GM21447 (cell line): ENCODE results near the gene APEH.

ENCODE experiments used
- ATAC-seq: cut with Tn5 transposase; IDR thresholded peaks from one replicate; pipeline ENCODE4 v1.9.1; 2021; ENCODE audit not compliant: unreplicated experiment

APEH gene

DNA sequence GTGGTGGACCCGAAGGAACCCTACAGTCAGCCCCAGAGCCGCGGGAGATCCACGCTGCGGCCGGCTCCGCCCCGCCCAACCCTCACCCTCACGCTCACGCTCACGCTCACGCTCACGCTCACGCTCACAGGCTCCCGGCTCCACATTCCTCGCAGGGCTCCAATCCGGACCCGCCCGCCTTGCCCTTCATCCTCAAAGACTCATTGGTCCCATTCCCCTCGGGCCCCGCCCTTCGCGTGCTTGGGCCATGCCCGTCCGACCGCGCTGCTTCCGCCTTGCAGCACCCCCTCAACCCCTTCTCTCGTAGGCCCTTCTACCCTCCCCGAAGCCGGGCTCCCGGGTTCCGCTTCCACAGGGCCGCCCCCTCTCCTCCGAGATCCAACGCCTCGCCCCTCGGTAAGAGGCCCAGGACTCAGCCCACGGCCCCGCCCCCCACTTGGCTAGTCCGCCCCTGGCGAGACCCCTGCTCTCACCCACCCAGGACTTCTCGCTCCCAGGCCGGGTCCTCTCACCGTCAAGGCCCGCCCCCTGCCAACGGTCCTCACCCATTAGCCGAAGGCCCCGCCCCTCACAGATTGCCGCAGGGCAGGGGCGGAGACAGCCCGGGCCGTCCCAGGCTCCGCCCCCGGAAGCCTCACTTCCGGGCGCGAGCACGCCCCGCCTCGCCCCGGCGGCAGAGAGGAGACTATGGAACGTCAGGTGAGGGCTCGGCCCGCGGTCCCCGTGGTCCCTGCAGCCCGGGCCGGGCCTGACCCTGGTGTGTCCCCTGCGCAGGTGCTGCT, at the start of gene APEH:
APEH (plus strand) TSS at position 637 of the 782 bp plus-strand sequence; CDS start at position 688, 51 bp downstream.
- ATAC-seq, result peak; percentile 82

DNA sequence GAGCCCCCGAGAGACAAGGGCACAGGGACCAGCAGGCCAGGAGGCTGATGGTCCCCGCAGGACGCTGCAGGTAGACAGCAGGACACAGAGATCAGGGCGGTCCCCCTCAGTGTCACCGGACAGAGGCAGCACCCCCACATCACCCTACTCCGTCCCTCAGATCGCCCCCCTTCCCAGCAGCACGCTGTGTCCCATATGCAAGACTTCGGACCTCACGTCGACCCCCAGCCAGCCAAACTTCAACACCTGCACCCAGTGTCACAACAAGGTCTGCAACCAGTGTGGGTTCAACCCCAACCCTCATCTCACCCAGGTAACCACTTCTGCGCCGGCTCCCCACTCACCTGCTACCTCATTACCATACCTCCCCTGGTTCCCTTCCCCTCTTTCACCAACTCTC, 49.1 kb upstream of the APEH start:
- ATAC-seq, result no peak

DNA sequence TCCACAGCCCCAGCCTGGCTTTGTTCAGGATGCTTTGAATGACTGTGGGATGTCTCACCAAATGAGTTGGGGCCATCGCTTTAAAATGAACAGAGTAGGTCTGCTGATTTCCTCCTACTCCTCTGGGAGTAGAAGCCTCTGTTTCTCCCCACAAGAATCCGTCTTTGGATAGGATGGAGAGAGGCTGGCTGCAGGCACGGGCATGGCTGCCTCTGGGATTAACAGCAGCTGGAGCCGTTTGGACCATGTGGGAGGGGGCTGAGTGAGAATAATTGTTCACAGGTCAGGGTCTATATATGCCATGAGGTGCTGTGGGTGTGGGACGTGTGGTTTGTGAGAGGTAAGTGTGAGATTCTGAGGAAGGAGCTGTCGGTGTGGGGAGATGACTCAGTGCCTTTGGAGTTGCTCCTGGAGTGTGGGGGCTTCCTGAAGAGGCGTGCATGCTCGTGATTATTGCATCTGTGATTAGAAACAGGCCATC, 48.0 kb upstream of the APEH start:
- no peak for ATAC-seq

DNA sequence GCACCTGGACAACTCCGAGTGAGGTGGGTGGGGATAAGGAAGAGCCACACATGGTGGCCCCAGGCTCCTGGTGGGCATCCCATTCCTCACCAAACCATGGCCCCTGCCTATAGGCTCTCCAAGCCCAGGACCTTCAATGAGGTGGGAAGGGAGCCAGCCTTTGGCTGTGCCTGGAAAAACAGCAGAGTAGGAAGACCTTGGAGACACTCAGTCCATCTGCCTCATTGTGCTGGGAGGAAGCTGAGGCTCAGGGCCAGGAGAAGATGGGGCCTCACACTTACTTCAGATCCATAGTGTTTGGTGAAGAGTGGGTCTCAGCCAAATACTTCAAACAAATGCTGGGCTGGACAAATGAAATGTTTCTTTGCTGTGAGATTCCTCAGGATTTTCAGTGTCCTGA, 47.4 kb upstream of the APEH start:
- no peak for ATAC-seq

DNA sequence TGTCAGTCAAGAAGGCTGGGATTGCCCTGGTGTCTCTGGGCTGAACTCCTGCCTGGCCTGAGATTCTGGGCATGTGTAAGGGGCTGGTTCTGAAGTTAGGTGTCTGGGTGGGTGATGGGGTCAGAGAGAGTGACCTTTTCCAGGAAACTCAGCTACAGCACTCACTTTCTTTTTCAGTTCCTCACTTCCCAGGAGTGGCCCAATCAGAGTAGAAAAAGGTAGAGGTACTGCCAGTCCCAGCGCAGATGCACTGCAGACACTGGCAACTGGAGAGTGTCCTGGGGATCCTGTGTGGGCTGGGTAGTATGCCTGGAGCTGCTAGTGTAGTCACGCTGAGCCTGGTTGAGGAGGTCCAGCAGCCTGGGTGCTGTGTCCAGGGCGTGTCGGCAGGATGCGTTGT, 46.5 kb upstream of the APEH start:
- no peak for ATAC-seq

DNA sequence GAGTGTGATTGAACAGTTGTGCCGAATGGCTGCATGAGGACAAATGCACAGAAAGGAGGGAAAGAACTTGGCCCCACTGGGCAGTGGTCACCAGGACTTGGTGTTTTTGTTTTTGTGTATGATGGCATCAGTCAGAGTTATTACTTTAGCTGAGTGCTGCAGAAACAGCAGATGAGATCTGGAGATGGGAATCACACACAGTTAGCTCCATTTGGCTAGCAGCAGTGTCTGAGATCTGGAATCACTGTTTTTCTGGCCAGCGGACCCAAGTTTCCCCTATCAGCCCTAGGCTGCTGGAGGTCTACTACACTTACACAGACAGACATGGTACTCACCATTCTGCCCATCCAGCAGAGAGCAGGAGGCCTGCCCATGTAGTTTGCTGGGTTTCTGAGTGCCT, 45.9 kb upstream of the APEH start:
- ATAC-seq, result no peak

DNA sequence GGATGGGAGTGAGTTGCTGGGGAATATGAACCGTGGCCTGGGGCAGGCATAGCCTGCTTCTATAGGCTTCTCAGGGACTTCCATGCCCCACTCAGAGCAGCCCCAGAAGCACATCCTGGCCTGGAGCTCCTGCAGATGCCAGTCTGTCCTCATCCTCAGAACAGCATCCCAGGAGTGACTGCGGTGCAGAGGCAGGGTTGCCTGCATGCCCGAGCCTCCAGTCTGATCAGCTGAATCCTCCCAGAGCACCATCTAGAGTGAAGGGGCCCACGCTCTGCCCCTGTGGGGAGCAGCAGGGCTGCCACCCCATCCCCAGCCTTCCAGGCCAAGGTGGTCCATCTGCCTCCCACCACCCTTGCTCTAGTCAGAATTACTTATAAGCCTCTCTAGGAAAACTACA, 44.7 kb upstream of the APEH start:
- no peak for ATAC-seq

DNA sequence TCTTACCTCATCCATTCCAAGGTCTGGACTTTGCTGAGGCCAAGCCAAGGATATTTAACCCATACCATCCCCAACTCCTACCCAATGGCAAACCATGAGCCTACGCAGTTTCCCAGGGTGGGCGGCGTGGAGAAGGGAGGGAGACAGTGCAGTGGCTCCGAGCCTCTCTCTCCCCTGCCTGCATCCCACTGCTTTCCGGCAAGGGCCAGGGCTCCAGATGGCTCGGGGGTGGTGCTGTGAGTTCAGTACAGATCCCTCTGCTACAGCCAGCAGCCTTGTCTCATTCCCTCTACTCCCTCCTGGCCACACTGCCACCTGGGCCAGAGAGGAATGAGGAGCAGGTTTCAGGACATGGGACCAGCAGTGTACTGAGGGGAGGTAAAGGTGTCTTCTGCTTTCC, 44.3 kb upstream of the APEH start:
- no peak for ATAC-seq

DNA sequence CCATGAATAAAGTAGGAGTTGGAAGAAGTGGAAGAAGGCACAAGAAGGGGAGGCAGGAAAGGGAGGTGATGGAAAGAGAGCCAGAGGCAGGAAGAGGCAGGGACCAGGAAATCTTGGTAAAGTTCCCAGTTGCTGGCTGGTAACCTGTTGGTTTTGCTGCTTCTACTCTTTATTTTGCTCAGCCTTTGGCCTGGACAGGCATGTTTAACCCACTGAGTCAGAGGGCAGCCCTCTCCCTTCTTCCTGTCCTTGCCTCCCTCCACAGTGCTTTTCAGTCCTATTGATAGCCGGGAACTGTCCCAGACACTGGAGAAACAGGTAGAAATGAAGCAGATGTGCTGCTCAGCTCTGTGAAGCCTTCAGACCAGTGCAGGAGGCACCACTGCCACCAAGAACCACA, 43.4 kb upstream of the APEH start:
- ATAC-seq, result no peak

DNA sequence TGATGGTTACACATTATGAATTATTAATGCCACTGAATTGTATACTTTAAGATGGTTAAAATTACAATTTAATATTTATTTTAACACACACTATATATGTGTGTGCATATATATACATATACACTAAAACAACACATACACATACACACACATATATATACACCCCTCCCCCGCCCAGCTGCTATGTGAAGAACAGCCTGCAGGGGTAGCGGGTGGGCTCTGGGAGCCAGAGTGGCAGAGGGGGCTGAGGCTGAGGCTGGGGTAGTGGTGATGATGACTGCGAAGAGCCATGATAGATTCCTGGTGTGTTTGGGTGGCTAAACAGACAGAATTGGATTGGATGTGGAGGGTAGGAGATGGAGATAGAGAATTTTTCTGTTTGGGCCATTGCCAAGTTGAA, 39.4 kb upstream of the APEH start:
- ATAC-seq, result no peak

DNA sequence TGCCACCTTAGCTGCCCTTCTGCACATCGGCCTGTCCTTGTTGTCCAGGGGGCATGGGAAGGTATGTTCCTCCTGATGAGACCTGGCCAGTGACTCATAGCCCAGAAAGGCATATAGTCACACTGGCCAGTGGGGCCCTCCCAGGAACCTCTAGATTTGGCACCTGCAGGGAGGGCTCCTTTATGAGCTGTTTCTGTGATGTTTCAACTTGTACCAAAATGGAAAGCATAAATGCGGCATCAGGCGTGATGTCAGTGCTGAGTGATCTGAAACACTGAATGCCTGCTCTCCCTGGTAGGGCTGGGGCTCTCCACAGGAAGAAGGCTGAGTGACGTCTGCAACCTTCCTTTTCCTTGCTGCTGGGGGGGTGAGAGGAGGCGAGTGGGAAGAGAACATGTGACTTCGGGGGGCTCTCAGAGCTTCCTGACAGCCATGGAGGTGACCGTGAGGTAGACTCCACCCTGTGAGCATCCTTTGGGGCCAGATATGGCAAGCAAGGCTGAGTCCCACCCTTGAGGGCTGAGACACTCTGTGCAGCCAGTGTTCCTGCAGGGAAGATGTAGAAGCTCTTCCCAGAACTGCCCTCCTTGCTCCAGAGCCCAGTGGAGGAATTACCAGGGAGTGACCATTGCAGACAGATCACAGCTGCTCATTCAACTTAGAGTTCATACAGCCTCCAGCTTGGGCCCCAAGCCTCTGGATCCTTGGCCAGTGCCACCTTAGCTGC, 37.1 kb upstream of the APEH start:
- ATAC-seq, result no peak

DNA sequence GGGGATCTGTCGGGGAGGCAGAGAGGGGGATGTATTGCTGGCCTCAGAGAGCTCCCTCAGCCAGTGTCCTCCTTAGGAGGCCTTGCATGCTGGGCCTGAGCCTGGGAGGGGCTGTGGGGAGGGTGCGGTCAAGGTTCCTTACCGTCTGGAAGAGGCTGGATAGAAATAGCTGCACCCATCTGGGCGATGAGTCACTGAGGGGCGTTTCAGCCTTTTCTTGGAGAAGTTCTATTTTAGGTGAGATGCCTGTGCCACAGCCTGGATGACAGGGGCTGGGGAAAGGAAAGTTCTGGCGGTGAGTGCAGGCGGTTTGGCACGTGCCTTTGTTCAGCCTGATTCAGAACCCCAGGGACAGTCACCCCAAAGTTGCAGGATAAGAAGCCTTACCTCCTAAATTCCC, 35.7 kb upstream of the APEH start:
- ATAC-seq, result no peak

DNA sequence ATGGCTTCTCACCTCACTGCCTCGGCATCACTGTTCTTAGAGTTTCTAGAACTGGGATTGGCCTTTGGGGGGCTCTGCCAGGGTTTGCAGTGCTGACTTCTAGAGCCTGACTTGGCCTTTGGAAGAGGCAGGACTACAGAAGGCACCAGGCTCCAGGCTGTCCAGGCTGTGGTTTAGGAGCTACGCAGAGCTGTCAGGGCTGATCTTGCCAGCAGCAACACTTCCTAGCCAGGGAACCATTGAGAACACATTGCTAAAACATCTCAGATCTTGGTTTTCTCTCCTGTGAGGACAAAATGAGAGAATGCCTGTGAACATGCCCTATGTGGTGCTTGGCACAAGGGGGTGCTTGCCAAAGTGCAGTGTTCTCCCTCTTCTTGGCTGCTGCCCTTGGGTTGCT, 34.6 kb upstream of the APEH start:
- no peak for ATAC-seq

DNA sequence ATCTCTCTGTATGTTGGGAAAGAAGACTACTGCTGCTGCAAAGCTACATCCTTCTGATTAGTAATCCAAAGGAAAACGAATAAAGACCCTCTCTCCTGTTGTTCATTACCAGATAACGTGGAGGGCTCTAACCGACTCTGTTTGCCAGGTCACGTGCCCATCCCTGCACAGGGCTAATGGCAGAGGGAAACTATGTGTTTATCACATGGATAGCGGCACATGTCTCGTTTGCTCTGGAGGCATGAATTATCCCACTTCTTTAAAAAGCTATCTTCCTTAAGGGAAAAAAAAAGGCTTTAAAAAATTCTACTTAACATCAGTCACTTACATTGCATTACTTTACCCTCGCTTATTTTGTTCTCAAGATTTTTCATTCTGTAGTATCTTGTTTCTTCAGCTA, 32.9 kb upstream of the APEH start:
- no peak for ATAC-seq

DNA sequence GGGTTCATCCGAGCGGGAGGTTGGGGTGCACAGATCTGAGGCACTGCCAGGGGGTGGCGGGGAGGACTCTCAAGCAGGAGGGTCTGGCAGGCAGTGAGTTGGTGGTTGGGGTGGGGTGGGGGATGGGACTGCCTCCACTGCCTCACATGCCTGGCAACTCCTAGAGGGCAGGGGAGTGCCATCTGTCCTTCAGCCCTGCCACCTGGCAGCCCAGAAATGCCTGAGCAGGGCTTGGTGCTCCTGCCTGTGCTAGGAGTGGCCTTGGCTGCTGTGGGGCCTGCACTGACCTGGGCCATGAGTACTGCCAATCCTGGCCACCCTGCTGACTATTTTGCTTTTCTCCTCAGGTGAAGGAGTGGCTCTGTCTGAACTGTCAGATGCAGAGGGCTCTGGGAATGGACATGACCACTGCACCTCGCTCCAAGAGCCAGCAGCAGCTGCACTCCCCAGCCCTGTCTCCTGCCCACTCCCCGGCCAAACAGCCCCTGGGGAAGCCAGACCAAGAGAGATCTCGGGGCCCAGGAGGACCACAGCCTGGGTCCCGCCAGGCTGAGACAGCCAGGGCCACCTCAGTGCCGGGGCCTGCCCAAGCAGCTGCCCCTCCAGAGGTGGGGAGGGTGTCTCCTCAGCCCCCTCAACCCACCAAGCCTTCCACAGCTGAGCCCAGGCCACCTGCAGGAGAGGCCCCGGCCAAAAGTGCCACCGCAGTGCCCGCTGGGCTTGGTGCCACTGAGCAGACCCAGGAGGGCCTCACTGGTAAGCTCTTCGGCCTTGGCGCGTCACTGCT, 32.0 kb upstream of the APEH start:
- ATAC-seq, result no peak

DNA sequence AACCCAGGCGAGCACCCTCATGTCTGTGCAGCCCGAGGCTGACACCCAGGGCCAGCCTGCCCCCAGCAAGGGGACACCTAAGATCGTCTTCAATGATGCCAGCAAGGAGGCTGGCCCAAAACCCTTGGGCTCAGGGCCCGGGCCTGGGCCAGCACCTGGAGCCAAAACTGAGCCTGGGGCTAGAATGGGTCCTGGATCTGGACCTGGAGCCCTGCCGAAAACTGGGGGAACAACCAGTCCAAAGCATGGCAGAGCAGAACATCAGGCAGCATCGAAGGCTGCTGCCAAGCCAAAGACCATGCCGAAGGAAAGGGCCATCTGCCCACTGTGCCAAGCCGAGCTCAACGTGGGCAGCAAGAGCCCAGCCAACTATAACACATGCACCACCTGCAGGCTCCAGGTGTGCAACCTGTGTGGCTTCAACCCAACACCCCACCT, 31.4 kb upstream of the APEH start:
- no peak for ATAC-seq

DNA sequence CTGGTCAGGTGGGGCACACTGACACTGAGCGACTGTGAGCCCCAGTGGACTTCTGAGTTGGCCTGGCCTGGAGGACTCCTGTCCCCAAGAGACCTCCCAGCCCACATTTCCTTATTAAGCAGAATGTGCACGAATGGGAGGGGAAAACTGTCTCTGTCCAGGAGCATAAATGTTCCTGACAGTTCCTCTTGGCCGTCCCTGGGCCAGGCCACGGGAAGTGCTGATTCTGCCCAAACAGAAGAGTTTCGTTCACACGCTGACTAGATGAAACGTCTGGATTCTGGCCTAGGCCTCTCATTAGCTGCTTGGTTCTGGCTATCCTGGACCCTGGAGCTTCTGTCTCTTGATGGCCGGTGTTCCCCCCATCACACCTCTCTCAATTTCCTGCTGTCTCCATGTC, 29.5 kb upstream of the APEH start:
- ATAC-seq, result no peak

DNA sequence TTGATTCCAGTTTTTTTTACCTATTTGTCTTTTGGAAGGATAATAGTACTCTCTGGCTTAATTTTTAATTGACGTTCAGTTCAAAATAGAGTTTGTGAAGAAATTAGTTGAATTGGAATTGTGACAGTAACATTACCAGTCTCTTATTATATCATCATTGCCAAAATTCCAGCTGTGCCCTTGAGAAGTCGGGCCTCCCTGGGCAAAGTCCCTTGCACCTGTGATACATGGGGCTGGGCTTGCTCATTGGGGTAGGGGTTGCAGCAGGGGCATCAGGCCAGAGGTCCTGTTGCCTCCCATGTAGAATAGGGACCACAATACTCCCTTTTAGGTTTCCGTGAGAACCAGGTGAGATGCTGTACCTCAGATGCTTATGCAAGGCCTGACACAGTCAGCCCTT, 27.9 kb upstream of the APEH start:
- ATAC-seq, result no peak

DNA sequence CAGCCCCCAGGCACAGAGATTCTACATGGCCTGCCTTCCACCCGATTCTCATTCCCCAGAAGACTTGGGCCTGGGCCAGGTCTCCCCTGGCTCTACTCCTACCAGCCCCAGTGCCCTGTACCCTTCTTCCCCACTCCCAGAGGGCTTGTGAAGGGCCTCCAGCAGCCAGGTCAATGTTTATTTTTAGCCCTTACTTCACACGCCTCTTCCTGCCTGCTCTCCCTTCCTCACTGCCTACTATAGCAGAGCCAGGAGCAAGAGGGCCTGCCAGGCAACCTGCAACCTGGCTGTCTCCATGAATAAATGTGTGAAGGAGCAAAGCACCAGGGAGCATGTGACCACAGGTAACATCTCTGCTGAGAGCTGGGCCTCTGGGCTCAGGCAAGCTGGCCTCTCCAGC, 26.4 kb upstream of the APEH start:
- ATAC-seq, result no peak

DNA sequence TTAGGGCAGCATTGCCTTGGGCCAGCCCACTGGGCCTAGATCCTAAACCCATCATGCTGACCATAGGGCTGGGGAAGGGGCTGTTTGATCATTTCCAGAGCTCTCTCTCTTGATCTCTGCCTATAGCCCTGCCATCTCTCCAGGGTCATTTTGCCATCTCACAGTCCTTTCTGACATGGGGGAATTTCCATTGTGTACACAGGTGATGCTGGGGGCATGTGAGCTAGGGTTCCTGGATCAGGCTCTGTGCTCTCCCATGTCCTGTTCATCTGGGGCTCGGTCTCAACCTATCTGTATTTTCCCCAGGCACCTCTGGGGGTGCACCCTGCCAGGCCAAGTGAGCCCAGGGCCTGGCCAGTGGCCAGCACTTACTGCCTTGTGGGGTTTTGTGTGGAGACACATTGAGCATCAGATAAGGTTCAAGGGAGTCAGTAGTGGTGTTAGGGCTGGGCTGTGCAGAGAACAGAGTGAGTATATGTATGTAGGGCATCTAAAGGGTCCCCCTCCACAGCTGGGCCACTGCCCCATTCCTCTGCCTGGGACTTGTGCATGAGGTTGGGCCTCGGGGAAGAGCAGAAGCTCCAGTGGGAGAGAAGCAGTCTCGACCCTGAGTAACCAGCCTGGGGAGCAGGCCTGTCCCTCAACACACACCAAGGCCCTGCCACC, 25.7 kb upstream of the APEH start:
- no peak for ATAC-seq

DNA sequence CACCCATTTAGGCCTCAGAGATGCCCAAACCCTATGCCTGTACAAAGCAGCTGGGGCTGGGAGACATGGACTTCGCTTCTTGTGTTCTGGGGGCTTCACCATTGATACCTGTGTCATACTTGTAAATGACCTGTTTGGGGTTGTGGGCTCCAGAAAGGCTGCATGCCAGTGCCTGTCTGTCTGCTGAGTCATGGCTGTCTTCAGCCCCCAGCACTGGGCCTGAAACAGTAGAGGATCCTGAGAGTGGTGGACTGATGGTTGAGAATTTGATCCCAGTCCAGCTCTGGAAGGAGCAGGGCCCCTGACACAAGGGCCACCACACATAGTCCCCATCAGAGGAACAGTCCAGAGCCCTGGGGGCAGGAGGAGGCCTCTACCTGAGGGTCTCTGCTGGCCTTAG, 24.6 kb upstream of the APEH start:
- no peak for ATAC-seq
